ENCODE results near the gene ADAMTS16. TPM values are rescaled to one million over a fixed set of nuclear protein-coding genes. Genes with fewer than 3 reads are reported as not detected.

ADAMTS16 gene
- total RNA-seq, 3 donors from 2014 or later (not counting 1 experiment from before 2014, with no cell fraction given), result not detected

DNA sequence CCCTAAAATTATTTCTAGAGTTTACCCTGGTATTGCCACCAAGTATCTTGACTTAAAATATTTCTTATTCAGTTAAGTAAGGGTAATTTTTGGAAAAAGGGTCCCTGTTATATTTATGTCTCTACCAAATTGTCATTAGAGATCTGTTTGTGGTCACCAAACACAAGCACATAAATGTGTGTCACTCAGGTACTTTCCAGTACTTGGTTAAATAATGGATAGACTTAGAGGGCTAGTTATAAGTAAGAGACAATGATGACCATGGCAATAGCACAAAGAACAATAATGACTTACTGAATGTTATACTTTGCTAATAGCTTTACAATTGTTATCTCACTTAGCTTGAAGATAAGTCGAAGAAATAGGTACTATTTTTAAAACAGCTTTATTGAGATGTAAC is 9.0 kb downstream of the ADAMTS16 start:
- Histone ChIP-seq H3K4me3 (ENCODE audit: low read length) (no peak overlapping the region), H3K9me3 (ENCODE audit: control insufficient read depth, insufficient read depth, low read length) (no peaks in the 10 kb centered on the region), H3K27ac (ENCODE audit: low read length) (no peak overlapping the region), H3K27me3 (ENCODE audit: control insufficient read depth, insufficient read depth, low read length) (no peaks in the 10 kb centered on the region), H3K4me1 (ENCODE audit: control insufficient read depth, insufficient read depth, low read length) (no peaks in the 10 kb centered on the region), H3K36me3 (ENCODE audit: control insufficient read depth, insufficient read depth, low read length) (no peaks in the 10 kb centered on the region)
- DNase-seq, result no peak
- Mint-ChIP-seq H3K27ac (no peak overlapping the region), H3K4me1 (no peaks in the 10 kb centered on the region), H3K27me3 (ENCODE audit: low read depth in 2 of 2) (no peaks in the 10 kb centered on the region), H3K4me3 (no peak overlapping the region), H3K36me3 (no peaks in the 10 kb centered on the region), H3K9me3 (peaks cover 3 to 8% of the 10 kb centered on the region in 2 donors)
- TF ChIP-seq, protein P1, sequence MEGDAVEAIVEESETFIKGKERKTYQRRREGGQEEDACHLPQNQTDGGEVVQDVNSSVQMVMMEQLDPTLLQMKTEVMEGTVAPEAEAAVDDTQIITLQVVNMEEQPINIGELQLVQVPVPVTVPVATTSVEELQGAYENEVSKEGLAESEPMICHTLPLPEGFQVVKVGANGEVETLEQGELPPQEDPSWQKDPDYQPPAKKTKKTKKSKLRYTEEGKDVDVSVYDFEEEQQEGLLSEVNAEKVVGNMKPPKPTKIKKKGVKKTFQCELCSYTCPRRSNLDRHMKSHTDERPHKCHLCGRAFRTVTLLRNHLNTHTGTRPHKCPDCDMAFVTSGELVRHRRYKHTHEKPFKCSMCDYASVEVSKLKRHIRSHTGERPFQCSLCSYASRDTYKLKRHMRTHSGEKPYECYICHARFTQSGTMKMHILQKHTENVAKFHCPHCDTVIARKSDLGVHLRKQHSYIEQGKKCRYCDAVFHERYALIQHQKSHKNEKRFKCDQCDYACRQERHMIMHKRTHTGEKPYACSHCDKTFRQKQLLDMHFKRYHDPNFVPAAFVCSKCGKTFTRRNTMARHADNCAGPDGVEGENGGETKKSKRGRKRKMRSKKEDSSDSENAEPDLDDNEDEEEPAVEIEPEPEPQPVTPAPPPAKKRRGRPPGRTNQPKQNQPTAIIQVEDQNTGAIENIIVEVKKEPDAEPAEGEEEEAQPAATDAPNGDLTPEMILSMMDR (IDR thresholded peaks at IDR 0.05), result no peak
- intact Hi-C loops (cut with micrococcal nuclease), result loop anchor here (10.0 kb wide), 1 partner anchor 1596 kb away; no protein-coding TSS in a partner anchor
- ATAC-seq, result no peak
- WGBS (ENCODE audit: insufficient coverage), result no CpG with 5 or more reads among the region's 1 CpG

DNA sequence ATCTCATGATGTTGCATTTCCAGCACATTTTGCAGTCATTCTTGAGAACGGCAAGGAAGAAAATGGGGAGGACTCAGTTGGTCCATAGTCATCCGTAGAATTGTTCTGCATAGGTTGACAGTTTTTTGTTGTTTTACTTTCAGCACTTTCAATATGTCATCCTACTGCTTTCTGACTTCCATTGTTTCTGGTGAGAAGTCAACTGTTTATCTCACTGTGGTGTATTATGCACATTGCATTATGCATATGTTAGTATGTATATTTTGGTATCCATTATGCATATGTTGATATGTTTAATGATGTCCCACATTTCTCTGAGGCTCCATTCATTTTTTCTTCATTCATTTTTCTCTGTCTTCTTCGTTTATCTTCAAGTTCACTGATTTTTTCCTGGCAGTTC is 10.5 kb downstream of the ADAMTS16 start:
- no peaks in the 10 kb centered on the region for H3K27me3 Mint-ChIP-seq (ENCODE audit: low read depth in 2 of 2)
- intact Hi-C loops (cut with micrococcal nuclease), result no loop called here

DNA sequence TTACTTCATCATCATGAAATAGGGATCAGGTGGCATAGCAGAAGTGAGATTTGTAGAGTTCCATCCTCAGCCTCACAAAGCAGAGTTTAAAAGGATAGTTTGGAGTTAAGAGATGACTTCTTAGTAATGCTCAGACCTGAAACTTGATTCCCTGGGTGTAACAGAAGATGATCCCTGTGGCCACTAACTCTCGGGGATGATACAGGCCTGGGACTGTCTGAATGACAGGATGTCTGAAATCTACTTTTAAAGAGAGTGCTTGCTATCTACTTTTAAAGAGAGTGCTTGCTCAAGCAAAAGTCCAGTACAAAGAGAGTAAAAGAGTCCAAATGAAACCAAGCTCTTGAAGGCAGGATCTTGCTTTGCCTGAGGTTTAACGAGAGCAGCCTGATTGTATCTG is 14.6 kb downstream of the ADAMTS16 start:
- ATAC-seq (no peak), DNase-seq (no peak)
- Mint-ChIP-seq H3K4me1 (no peaks in the 10 kb centered on the region), H3K27me3 (ENCODE audit: low read depth in 2 of 2) (no peaks in the 10 kb centered on the region), H3K36me3 (no peaks in the 10 kb centered on the region), H3K4me3 (no peak overlapping the region), H3K9me3 (peaks cover 12 to 15% of the 10 kb centered on the region in 2 donors), H3K27ac (no peak overlapping the region)
- Histone ChIP-seq H3K9me3 (ENCODE audit: control insufficient read depth, insufficient read depth, low read length) (no peaks in the 10 kb centered on the region), H3K27ac (ENCODE audit: low read length) (no peak overlapping the region), H3K4me3 (ENCODE audit: low read length) (no peak overlapping the region), H3K27me3 (ENCODE audit: control insufficient read depth, insufficient read depth, low read length) (no peaks in the 10 kb centered on the region), H3K4me1 (ENCODE audit: control insufficient read depth, insufficient read depth, low read length) (no peaks in the 10 kb centered on the region), H3K36me3 (ENCODE audit: control insufficient read depth, insufficient read depth, low read length) (no peaks in the 10 kb centered on the region)
- 76% methylated on average over 2 of the region's 2 CpGs for WGBS (ENCODE audit: insufficient coverage)
- intact Hi-C loops (cut with micrococcal nuclease), result no loop called here
- TF ChIP-seq, protein P1 (IDR thresholded peaks at IDR 0.05), result no peak

More for the DNA sequence above, 10.5 kb downstream of the ADAMTS16 start:
- Histone ChIP-seq H3K27ac (ENCODE audit: low read length) (no peak overlapping the region), H3K27me3 (ENCODE audit: control insufficient read depth, insufficient read depth, low read length) (no peaks in the 10 kb centered on the region), H3K36me3 (ENCODE audit: control insufficient read depth, insufficient read depth, low read length) (no peaks in the 10 kb centered on the region), H3K9me3 (ENCODE audit: control insufficient read depth, insufficient read depth, low read length) (no peaks in the 10 kb centered on the region), H3K4me3 (ENCODE audit: low read length) (no peak overlapping the region), H3K4me1 (ENCODE audit: control insufficient read depth, insufficient read depth, low read length) (no peaks in the 10 kb centered on the region)
- no peak for ATAC-seq
- Mint-ChIP-seq H3K4me1 (no peaks in the 10 kb centered on the region), H3K9me3 (peaks cover 8 to 10% of the 10 kb centered on the region in 2 donors), H3K4me3 (no peak overlapping the region), H3K27ac (no peak overlapping the region), H3K36me3 (no peaks in the 10 kb centered on the region)
- TF ChIP-seq, protein P1 (IDR thresholded peaks at IDR 0.05), result no peak
- no peak for DNase-seq
- WGBS (ENCODE audit: insufficient coverage), result 94% methylated on average over 2 of the region's 3 CpGs

DNA sequence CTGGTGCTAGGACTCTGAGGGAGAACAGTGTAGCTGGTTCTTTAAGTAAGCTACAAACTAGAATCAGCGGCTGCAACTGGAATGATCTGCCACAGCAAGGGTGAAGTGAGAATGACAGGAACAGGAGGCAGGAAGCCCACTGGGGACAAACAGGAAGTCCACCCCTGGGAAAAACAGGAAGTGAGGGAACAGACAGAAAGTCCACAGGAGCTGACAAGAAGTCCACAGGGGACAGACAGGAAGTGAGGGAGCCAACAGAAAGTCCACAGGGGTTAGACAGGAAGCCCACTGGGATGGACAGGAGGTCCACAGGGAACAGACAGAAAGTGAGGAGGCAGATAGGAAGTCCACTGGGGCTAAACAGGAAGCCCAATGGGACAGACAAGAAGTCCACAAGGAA is 15.5 kb downstream of the ADAMTS16 start:
- Histone ChIP-seq H3K4me3 (ENCODE audit: low read length) (no peak overlapping the region), H3K36me3 (ENCODE audit: control insufficient read depth, insufficient read depth, low read length) (no peaks in the 10 kb centered on the region), H3K27ac (ENCODE audit: low read length) (no peak overlapping the region), H3K9me3 (ENCODE audit: control insufficient read depth, insufficient read depth, low read length) (no peaks in the 10 kb centered on the region), H3K27me3 (ENCODE audit: control insufficient read depth, insufficient read depth, low read length) (no peaks in the 10 kb centered on the region), H3K4me1 (ENCODE audit: control insufficient read depth, insufficient read depth, low read length) (no peaks in the 10 kb centered on the region)
- no peaks in the 10 kb centered on the region for H3K4me1 Mint-ChIP-seq
- TF ChIP-seq, protein P1 (IDR thresholded peaks at IDR 0.05), result no peak
- WGBS (ENCODE audit: insufficient coverage), result 64% methylated on average over 1 of the region's 1 CpG
- DNase-seq, result no peak
- intact Hi-C loops (cut with micrococcal nuclease), result no loop called here
- H3K36me3 Mint-ChIP-seq, result no peaks in the 10 kb centered on the region
- ATAC-seq, result no peak
- H3K27me3 Mint-ChIP-seq (ENCODE audit: low read depth in 2 of 2), result no peaks in the 10 kb centered on the region
- H3K9me3 Mint-ChIP-seq, result peaks cover 12 to 15% of the 10 kb centered on the region in 2 donors
- no peak overlapping the region for H3K4me3 Mint-ChIP-seq
- H3K27ac Mint-ChIP-seq, result no peak overlapping the region

All from natural killer cell (primary cell).